Measurements from ENCODE around the gene SLC45A2.
A peak's percentile ranks its signal among the peaks of the same experiment; 100 is the strongest.
"Not testable (repeated sequence)": the region's sequence is repeated elsewhere in the genome, so short reads cannot be mapped to it uniquely, and the experiment has no call there.

SLC45A2 gene

DNA sequence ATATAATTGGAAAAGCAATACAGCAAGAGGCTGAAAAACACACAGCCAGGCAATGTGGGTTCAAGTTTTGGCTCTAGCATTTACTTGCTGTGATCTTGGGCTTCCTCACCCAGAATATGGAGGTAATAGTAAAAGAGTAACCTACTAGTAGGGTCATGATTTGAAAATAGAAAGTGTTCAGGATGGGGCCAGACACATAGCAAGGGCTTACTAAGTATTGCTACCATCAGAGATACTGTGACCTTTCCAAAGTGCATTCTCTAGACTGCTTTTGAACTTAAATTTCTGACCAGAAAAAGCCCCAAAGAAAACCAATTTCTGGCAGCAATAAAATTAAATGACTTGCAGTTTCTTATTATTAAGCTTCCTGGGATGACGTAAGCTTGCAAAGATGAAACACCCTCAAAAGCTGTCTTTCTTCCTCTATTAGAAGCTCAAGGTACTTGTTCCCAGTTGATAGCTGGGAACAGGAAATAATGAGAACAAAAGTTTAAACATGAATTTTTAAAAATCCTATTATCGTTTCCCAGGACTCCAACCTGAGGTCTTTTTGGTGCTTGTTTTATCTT lies 20.3 kb downstream of the SLC45A2 start:
- no peak for DNase-seq

DNA sequence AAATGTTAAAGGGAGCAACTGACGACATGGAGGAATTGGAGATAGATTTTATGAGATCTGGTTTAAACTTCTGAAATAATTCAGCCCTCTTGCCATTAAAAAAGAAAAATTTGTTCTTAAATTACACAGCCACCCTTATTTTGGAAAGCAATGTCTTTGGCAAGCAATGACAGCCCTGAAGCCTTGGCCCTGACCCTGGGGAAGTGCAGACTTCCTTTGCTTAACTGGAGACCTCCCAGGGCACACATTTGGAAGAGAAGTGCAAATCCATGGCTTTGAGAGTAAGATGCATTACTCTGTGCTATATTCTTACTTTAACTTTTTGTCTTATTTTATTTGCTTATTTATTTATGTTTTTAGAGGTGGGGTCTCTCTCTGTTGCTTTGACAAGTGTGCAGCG lies 26.3 kb downstream of the SLC45A2 start:
- DNase-seq: no peak

DNA sequence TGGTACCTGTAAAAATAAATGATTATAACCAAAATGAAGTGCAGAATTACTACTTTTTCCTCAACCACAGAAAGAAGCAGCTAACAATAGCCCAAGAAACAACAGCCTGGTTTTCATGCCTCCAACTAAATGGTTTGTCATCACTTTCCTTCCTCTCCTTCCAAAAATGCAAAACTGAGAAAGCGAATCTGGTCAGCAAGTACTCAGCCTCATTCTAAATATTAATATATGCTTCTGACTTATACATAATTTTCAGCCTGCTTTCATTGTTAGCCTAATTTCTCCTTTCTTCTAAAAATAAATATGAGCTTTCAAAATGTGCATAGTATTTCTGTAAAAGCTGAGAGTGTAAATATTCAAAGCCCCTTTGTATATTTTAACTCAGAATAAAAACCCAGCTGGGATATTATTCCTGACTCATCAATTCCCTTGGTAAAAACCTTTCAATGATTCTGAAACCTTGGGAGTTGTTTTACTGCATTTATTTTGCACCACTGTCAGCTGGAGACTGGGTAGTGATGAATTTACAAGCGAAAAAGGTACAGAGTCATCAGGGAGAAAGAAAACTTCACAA lies 26.8 kb downstream of the SLC45A2 start:
- DNase-seq: no peak

DNA sequence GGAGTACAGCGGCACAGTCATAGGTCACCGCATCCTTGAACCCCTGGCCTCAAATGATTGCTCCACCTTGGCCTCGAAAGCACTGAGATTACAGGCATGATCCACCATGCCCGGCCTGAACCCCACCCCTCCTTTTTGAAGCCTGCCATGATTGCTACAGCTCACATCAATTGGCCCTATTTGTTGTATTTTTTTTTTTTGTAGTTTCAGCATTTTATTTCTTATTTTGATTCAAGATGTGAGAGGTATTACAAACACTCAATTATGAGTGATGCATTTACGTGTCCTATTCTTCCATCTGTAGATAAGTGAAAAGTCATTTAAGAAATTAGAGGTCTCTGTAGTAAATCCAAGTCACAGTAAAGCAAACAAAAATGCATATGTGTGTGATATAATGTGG lies 32.3 kb downstream of the SLC45A2 start:
- DNase-seq: not testable (repeated sequence)

DNA sequence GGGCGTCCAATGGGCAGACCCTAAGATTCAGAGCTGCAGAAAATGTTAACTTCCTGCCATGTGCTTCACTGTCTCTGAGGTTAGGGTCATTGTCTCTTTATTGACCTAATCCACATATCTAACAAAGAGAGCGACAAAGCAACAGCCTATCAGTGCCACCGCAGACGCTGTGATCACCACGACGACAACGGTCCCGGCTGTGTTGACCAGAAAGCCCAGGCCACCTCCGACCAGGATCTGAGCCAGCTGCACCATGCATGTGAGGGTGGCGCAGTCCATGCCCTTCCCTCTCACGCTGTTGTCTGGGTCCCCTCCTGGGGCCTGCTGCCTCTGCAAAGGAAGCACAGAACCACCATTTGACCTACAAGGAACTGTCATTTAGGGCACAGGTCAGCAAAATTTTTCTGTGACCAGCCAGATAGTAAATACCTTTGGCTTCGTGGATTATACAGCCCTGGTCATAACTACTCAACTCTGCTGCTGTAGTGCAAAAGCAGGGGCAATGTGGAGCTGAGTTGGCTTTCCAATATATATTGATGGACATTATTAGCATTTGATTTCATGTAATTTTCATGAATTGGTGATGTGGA lies 39.9 kb downstream of the SLC45A2 start:
- DNase-seq: peak; percentile 36

DNA sequence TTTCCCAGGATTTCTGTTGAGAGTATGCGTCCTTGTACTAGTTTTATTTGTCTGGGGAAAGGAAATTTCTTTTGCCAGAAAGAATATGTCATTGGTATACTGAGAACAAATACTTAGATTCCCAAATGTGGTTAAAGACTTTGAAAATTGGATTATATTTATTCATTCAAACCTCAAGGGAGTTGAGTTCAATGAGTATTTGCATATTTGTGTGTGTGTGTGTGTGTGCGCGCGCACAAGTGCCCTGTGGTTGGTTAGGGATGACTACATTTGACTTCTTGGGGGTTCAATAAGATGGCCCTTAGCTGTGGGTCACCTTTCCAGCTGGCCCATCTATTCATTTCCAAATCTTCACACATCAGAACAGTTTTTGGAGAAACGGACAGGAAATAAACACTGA lies 43.4 kb downstream of the SLC45A2 start:
- DNase-seq: no peak

DNA sequence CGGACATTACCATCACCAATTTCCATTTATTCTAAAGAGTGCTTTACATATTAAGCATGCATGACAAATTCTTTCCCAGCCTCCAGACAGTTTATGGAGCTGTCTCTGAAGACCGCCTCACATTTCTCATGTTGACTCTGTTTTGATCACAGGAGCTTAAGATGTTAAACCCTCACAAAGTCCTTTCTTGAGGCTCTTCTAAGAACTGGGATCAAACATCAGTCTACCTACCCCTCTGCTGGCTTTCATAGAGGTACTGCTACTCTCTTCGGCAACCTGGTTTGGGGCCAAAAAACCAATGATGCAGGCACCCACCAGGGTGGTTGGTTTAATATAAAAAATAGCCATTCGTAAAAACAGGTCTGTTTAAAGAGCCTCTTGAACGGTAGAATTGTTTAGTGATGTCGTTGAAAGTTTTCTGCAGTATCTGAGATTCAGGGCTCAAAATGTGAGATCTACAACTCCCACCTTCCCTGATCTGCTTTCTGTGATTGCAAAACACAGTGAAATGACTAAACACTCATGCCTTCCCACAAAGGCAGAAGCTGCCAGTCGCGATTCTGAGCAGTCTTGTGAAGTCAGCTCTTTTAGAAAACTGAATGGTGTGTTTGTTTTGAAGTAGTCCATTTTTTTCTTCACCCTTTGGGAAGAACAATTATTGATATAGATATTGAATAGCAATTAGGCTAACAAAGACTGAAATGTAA lies 44.8 kb downstream of the SLC45A2 start:
- no peak for DNase-seq

DNA sequence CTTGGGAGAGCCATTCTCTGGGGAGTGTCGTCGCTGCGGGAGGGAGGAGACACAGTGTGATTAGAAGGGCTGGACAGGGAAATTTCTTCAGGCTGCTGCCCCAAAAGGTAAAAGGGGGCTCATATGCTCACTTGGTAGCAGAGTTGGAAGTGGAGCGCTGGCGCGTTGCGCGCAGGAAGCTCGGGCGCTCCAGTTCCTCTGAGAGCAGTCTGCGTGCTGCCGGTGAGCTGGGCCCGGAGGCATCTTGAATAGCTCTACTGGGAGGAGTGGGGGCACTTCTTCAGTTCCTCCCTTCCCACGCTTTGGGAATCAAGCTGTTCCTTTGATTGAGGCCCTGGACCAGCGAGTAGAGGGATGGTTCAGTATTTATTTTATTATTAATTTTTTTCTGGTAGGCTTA lies 45.6 kb downstream of the SLC45A2 start:
- no peak for DNase-seq

DNA sequence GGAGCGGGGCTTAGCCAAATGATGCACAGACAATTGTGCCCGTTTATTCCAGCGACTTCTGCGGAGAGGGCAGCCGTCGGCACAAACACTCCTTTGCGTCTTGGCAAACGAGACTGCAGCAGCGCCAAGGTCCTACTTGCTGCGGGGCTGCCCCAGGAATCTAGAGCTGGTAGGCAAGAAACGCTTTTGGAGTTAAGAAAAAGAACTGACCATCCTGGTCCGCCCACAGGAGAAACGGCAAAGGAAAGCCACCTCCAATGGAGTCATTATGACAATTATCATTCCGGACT lies 46.0 kb downstream of the SLC45A2 start:
- DNase-seq: no peak

DNA sequence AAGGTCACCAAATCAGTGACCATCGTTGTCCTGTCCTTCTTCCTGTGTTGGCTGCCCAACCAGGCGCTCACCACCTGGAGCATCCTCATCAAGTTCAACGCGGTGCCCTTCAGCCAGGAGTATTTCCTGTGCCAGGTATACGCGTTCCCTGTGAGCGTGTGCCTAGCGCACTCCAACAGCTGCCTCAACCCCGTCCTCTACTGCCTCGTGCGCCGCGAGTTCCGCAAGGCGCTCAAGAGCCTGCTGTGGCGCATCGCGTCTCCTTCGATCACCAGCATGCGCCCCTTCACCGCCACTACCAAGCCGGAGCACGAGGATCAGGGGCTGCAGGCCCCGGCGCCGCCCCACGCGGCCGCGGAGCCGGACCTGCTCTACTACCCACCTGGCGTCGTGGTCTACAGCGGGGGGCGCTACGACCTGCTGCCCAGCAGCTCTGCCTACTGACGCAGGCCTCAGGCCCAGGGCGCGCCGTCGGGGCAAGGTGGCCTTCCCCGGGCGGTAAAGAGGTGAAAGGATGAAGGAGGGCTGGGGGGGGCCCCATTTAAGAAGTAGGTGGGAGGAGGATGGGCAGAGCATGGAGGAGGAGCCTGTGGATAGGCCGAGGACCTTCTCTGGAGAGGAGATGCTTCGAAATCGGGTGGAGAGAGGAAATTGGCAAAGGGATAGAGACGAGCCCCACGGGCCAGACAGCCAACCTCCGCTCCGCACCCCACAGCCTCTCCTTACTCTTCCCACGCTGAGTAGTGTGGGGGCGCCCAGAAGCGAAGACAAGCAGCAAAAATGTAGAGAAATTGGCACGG lies 46.6 kb downstream of the SLC45A2 start:
- DNase-seq: no peak

DNA sequence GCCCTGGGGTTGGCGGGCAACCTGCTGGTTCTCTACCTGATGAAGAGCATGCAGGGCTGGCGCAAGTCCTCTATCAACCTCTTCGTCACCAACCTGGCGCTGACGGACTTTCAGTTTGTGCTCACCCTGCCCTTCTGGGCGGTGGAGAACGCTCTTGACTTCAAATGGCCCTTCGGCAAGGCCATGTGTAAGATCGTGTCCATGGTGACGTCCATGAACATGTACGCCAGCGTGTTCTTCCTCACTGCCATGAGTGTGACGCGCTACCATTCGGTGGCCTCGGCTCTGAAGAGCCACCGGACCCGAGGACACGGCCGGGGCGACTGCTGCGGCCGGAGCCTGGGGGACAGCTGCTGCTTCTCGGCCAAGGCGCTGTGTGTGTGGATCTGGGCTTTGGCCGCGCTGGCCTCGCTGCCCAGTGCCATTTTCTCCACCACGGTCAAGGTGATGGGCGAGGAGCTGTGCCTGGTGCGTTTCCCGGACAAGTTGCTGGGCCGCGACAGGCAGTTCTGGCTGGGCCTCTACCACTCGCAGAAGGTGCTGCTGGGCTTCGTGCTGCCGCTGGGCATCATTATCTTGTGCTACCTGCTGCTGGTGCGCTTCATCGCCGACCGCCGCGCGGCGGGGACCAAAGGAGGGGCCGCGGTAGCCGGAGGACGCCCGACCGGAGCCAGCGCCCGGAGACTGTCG lies 47.3 kb downstream of the SLC45A2 start:
- DNase-seq: no peak

DNA sequence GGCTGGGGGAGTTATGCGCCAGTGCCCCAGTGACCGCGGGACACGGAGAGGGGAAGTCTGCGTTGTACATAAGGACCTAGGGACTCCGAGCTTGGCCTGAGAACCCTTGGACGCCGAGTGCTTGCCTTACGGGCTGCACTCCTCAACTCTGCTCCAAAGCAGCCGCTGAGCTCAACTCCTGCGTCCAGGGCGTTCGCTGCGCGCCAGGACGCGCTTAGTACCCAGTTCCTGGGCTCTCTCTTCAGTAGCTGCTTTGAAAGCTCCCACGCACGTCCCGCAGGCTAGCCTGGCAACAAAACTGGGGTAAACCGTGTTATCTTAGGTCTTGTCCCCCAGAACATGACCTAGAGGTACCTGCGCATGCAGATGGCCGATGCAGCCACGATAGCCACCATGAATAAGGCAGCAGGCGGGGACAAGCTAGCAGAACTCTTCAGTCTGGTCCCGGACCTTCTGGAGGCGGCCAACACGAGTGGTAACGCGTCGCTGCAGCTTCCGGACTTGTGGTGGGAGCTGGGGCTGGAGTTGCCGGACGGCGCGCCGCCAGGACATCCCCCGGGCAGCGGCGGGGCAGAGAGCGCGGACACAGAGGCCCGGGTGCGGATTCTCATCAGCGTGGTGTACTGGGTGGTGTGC lies 48.0 kb downstream of the SLC45A2 start, which contains the start of gene RXFP3:
TSS of gene RXFP3 (plus strand) at position 6 of the 636 bp plus-strand sequence. CDS start at position 361, 355 bp downstream.
- DNase-seq: no peak

DNA sequence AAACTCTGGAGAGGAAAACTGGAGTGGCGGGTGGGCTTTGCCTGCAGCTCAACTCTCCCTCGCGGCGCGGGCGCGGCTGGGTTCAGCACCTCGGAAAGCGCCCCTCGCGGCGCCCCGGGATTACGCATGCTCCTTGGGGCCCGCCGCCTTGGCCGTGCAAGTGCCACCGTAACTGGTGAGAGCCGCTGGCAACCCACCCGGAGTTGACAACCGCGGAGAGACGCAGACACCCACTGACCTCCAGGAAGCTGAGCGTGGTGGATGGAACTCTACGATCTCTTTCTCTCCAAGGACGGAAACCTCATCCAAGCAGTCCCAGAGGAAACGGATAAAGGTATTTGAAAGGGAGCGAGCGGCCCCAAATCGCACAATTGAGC lies 48.5 kb downstream of the SLC45A2 start:
- DNase-seq: peak; percentile 65

DNA sequence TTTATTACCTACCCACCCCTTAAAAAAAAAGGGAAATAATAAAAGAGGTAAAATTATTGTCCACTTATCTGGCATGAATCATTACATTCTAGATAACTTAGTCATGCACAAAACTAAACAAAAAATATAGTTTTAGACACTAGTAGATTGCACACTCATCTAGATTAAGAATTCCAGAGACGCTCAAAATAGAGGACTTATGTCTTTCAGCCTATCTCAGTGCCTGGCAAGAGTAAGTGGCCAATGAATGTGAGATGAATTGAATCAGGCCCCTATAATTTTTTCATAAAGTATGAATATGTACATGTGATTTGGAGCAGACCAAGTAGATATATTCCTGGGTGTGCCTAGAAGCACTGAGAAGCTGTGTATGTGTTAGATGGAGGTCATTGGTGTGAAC lies 50.3 kb downstream of the SLC45A2 start:
- no peak for DNase-seq

DNA sequence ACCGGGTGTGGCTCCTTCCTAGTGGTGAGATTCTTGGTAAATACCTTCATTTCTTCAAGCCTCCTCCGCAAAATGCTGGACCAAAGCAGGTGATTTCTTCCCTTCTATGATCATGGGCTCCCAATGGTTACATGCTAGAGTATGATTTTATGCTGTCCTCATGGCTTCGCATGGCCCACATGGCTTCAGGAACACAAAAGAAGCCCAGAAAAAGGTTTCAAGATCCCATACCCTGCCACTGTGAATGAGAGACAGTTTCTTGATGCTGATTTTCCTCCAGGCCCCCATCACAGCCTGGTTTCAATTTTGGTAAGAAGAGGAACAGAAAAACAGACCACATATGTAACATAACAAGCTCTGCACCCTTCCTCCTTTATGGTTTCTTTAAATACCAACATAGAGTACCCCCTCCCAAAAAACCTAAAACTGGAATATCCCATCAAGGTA lies 50.7 kb downstream of the SLC45A2 start:
- no peak for DNase-seq

DNA sequence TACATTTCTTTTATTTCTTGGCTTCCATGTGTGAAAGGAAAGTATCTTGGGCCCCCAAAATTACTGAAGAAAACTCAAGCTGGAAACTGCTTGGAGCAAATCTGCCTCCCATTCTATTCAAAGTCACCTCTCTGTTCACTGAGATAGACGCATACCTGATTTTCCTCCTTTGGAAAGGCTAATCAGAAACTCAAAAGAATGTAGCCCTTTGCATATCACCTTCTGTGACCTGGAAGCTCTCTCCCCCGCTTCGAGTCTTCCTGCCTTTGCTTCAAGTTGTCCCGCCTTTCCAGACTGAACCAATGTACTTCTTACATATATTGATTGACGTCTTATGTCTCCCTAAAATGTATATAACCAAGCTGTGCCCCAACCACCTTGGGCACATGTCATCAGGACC lies 53.4 kb downstream of the SLC45A2 start:
- DNase-seq: no peak

DNA sequence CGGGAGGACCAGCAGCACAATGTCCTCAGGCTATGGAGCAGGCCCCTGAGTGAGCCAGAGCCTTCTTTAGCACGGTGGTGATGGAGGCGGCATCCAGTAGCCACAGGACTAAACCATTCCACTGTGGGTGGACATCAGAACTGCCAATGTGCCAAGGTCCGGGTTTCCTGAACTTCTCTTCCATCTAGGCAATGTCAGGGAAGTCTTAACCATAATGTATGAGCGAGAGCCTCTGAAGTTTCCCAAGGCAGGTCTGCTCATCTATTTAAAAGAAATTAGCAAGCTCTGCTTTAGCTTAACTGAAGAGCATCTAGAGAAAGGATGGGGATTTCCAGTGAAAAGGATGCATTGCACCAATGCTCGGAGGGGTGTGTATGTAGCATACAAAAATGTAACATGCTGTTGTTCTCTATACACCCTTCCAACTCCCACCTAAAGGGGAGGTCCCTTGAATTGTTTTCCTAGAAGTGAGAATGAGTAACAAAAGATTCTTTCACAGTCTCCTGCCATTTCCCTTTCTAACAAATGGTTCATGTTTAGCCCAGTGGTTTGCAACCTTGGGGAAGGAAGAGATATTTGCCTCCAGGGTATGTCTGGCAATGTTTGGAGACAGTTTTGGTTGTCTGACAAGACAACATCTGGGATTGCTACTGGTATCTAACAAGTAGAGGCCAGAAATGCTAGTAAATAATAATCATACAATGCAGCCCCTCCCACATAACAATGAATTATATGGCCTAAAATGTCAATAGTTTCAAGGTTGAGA lies 54.4 kb downstream of the SLC45A2 start:
- DNase-seq: no peak

DNA sequence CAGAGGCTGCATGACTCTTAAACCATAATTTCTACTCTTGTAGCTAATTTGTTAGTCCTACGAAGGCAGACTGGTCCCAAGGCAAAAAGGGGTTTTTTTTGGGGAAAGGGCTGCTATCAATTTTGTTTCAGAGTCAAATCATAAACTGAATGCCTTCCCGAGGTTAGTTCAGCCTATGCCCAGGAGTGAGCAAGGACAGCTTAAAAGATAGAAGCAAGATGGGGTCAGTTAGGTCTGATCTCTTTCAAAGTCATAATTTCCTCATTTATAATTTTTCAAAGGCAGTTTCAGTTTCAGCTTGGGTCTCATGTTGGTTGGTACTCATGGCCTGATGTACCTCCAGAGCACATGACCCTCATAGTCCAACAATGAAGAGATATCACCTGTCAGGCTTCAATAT lies 56.2 kb downstream of the SLC45A2 start:
- DNase-seq: no peak

DNA sequence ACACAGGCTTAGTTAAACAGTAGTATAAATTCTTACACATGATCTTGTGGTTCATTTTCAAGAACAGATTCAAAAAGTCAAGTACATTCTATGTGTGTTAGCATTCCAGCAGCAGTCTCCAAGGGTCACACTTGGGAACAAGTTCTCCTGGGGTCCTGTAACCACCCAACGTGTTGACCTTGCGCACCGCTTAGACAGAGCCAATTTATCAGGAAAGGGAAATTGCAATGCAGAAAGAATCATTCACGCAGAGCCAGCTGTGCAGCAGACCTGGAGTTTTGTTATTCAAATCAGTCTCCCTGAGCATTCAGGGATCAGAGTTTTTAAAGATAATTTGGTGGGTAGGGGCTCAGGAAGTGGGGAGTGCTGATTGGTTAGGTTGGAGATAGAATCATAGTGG lies 56.8 kb downstream of the SLC45A2 start:
- no peak for DNase-seq

DNA sequence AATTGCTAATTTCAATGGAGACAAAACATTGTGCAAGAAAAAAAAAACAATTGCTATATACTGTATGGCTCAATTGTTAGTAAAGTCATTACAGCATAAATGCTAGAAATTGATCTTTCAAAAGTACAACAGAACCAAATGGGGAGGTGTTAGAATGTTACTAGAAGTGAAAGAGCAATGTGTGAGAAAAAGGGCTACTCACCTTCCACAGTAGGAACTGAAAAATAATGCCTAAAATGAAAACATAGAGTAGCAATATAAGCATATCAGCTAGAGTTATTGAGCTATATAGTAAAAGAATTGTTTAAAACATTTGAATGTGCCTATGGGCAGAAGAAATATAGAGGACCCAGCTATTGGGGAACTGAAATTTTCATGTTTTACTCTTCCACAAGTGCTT lies 59.2 kb downstream of the SLC45A2 start:
- DNase-seq: no peak

DNA sequence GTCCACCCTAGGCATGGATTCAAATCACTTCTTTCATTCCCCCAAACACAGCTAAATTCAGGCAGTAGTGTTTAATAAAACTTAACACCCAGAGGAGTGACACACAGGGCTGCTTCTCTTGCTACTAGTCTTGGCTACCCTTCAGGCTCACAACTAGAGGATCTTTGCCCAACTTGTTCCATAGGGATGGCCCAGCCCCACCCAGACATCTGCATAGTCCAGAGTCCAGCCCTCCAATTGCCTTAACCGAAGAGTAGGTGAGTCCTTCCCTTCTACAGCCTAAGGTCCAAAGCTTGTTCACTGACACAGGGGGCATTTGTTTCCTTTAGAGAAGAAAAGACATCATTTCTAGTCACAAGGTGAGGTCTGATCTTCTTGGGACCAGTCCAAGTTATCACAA lies 63.5 kb downstream of the SLC45A2 start:
- DNase-seq: no peak

DNA sequence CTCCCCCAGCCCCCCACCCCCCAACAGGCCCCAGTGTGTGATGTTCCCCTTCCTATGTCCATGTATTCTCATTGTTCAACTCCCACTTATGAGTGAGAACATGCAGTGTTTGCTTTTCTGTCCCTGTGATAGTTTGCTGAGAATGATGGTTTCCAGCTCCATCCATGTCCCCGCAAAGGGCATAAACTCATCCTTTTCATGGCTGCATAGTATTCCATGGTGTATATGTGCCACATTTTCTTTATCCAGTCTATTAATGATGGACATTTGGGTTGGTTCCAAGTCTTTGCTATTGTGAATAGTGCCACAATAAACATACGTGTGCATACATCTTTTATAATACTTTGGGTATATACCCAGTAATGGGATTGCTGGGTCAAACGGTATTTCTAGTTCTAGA lies 69.6 kb downstream of the SLC45A2 start:
- not testable (repeated sequence) for DNase-seq
